A549 (cell line): ENCODE measurements around the gene MPP3. TPM values are rescaled to one million over a fixed set of nuclear protein-coding genes. Genes with fewer than 3 reads are reported as not detected.

Source experiments
- ATAC-seq, 2 experiments: fragments of 200-7000 bp in 1 of 2; fragments of >200 bp in 1 of 2; cut with Nextera tagmentation in 1 of 2; cut with Tn5 transposase in 1 of 2; 3 replicates each; pipeline versions ENCODE4 v1.8.0 to v1.9.1; 2018 to 2020; ENCODE audit warnings: mild to moderate bottlenecking in 1 of 2, moderate library complexity in 1 of 2
- CTCF ChIA-PET: fragments of 300-600 bp; sonication (Branson Sonifier 250); formaldehyde crosslinking; extraction: SDS; loops from one replicate; lab custom pipeline; 2021; ENCODE audit warnings: antibody characterized with exemption, inconsistent platforms; lab: Yijun Ruan, JAX
- POLR2A ChIA-PET: fragments of 350-600 bp; formaldehyde crosslinking; extraction: SDS; loops from one replicate; lab custom pipeline; 2021; ENCODE audit warnings: antibody characterized with exemption, inconsistent platforms; lab: Yijun Ruan, JAX
- DNase-seq, 2 experiments: peaks; one replicate each; pipeline versions ENCODE4 v3.0.0 to v3.0.0-alpha.2; 2011 to 2016; ENCODE audit warnings: low read depth in 1 of 2, low spot score in 1 of 2
- FAIRE-seq: peaks from 2 replicates; lab custom pipeline; 2011; peaks lifted over from hg19 to GRCh38; lab: Jason Lieb, UNC
- H3K27ac ChIP-seq, 2 experiments: fragments of >200 bp; sonication (Bioruptor Twin); formaldehyde crosslinking; 3 replicates each; pipeline ENCODE4 v1.5.1; 2016 to 2017
- H3K4me1 ChIP-seq: fragments of >200 bp; sonication (Bioruptor Twin); formaldehyde crosslinking; 3 replicates; pipeline ENCODE4 v1.6.1; 2016
- H3K4me2 ChIP-seq: fragments of >200 bp; sonication (Bioruptor Twin); formaldehyde crosslinking; 3 replicates; pipeline ENCODE4 v1.6.1; 2016
- H3K4me3 ChIP-seq: fragments of >200 bp; sonication (Bioruptor Twin); formaldehyde crosslinking; 3 replicates; pipeline ENCODE4 v1.5.1; 2016
- H3K9me3 ChIP-seq: fragments of >200 bp; sonication (Bioruptor Twin); formaldehyde crosslinking; 3 replicates; pipeline ENCODE4 v1.6.1; 2016
- ATOH8 ChIP-seq: fragments of 250-450 bp; sonication (Bioruptor Pico); IDR thresholded peaks from 2 replicates; pipeline ENCODE4 v1.5.0; 2020; ENCODE audit warnings: low read depth, mild to moderate bottlenecking, moderate library complexity
- BHLHE40 ChIP-seq: IDR thresholded peaks from 2 replicates; pipeline ENCODE4 v1.6.1; 2012; ENCODE audit warnings: low read depth, low read length, inconsistent platforms
- CBX2 ChIP-seq: fragments of 200-600 bp; sonication (generic); IDR thresholded peaks from 2 replicates; pipeline ENCODE4 v1.6.1; 2016; ENCODE audit warnings: low read depth, mild to moderate bottlenecking, borderline replicate concordance
- CTCF ChIP-seq: fragments of >200 bp; sonication (Bioruptor Twin); formaldehyde crosslinking; IDR thresholded peaks from 3 replicates; pipeline ENCODE4 v1.5.1; 2016
- ELK1 ChIP-seq: fragments of 150-350 bp; IDR thresholded peaks from 2 replicates; pipeline ENCODE4 v1.6.1; 2014; ENCODE audit warnings: low read depth, mild to moderate bottlenecking, low read length
- FOSL2 ChIP-seq, 2 experiments: fragments of 450-650 bp in 1 of 2; fragments of >200 bp in 1 of 2; sonication (Bioruptor Twin) in 1 of 2; formaldehyde crosslinking; IDR thresholded peaks; 2 replicates each; pipeline versions ENCODE4 v1.5.0 to v1.6.1; 2016 to 2020; ENCODE audit warnings: mild to moderate bottlenecking in 1 of 2, moderate library complexity in 1 of 2
- HES2 ChIP-seq: fragments of >200 bp; sonication (Bioruptor Twin); formaldehyde crosslinking; IDR thresholded peaks from 2 replicates; pipeline ENCODE4 v1.6.1; 2016
- HMGXB4 ChIP-seq: fragments of 250-450 bp; sonication (Bioruptor Pico); IDR thresholded peaks from 2 replicates; pipeline ENCODE4 v1.5.0; 2021; ENCODE audit warnings: mild to moderate bottlenecking, moderate library complexity, borderline replicate concordance
- HOXA7 ChIP-seq: fragments of 250-450 bp; sonication (Bioruptor Pico); IDR thresholded peaks from 2 replicates; pipeline ENCODE4 v1.5.0; 2020; ENCODE audit warnings: mild to moderate bottlenecking, moderate library complexity
- HOXB13 ChIP-seq: fragments of 250-450 bp; sonication (Bioruptor Pico); IDR thresholded peaks from 2 replicates; pipeline ENCODE4 v1.5.0; 2020; ENCODE audit warnings: low read depth, mild to moderate bottlenecking, moderate library complexity
- HOXB5 ChIP-seq: fragments of 250-450 bp; sonication (Bioruptor Pico); IDR thresholded peaks from 2 replicates; pipeline ENCODE4 v1.5.0; 2020; ENCODE audit warnings: mild to moderate bottlenecking, moderate library complexity
- JUN ChIP-seq, 2 experiments: fragments of >200 bp; sonication (Bioruptor Twin); formaldehyde crosslinking; IDR thresholded peaks; 2 replicates in 1 of 2; 3 replicates in 1 of 2; pipeline ENCODE4 v1.6.1; 2016 to 2017
- KDM1A ChIP-seq: fragments of 200-600 bp; sonication (generic); IDR thresholded peaks from 2 replicates; pipeline ENCODE4 v1.6.1; 2016; ENCODE audit warnings: low read depth, mild to moderate bottlenecking
- KDM5A ChIP-seq: fragments of 200-600 bp; sonication (generic); IDR thresholded peaks from 2 replicates; pipeline ENCODE4 v1.6.1; 2016; ENCODE audit warnings: antibody characterized with exemption, mild to moderate bottlenecking
- MAX ChIP-seq: IDR thresholded peaks from 2 replicates; pipeline ENCODE4 v1.6.1; 2012
- NPAS2 ChIP-seq: fragments of 250-450 bp; sonication (Bioruptor Pico); IDR thresholded peaks from 2 replicates; pipeline ENCODE4 v1.8.0; 2022; ENCODE audit warnings: mild to moderate bottlenecking, moderate library complexity, borderline replicate concordance
- POLR2A ChIP-seq: IDR thresholded peaks from 2 replicates; pipeline ENCODE4 v1.6.1; 2012; ENCODE audit warnings: mild to moderate bottlenecking, low read length
- RAD21 ChIP-seq, 2 experiments: fragments of >200 bp in 1 of 2; sonication (Bioruptor Twin) in 1 of 2; formaldehyde crosslinking in 1 of 2; IDR thresholded peaks in 1 of 2; conservative IDR thresholded peaks in 1 of 2; 2 replicates in 1 of 2; 3 replicates in 1 of 2; pipeline ENCODE4 v1.6.1; 2012 to 2018; ENCODE audit warnings: inconsistent platforms in 1 of 2
- RCOR1 ChIP-seq: fragments of 150-350 bp; IDR thresholded peaks from 2 replicates; pipeline ENCODE4 v1.6.1; 2014; ENCODE audit warnings: antibody characterized with exemption, low read length, low read depth
- SMC3 ChIP-seq: fragments of >200 bp; sonication (Bioruptor Twin); formaldehyde crosslinking; IDR thresholded peaks from 3 replicates; pipeline ENCODE4 v1.6.1; 2018; ENCODE audit warnings: inconsistent platforms
- TP53 ChIP-seq: fragments of 250-450 bp; sonication (Bioruptor Pico); IDR thresholded peaks from 2 replicates; pipeline ENCODE4 v1.5.0; 2021; ENCODE audit warnings: mild to moderate bottlenecking, moderate library complexity
- ZFP36 ChIP-seq: fragments of 450-650 bp; IDR thresholded peaks from 2 replicates; pipeline ENCODE4 v1.6.1; 2014; ENCODE audit warnings: borderline replicate concordance; ENCODE audit not compliant: partially characterized antibody
- ZNF302 ChIP-seq: fragments of 250-450 bp; sonication (Bioruptor Pico); IDR thresholded peaks from 2 replicates; pipeline ENCODE4 v1.9.0; 2021; ENCODE audit warnings: inconsistent platforms, mild to moderate bottlenecking, moderate library complexity
- ZSCAN20 ChIP-seq: fragments of 250-450 bp; sonication (Bioruptor Pico); IDR thresholded peaks from 2 replicates; pipeline ENCODE4 v1.8.0; 2022; ENCODE audit warnings: mild to moderate bottlenecking, moderate library complexity
- WGBS: methylation state at CpG from one replicate; pipeline ENCODE4 v1.1.6; 2017; ENCODE audit errors: missing lambda C conversion rate; 5-methylcytosine and 5-hydroxymethylcytosine counted together
- polyA plus RNA-seq, 4 experiments: library from polyadenylated mRNA; depleted of rRNA in 3 of 4; stranded (reverse); fragments of >200 nt; fragmentation: RNase III in 1 of 4; extraction: RNeasy Plus Mini Kit Qiagen cat#74134 plus additional on column Dnase treatment in 1 of 4; gene quantifications; 2 replicates in 3 of 4; 3 replicates in 1 of 4; pipeline ENCODE4 v1.2.3, GENCODE V29; 2011 to 2017

The MPP3 gene
- polyA plus RNA-seq, 2 of the 4 experiments (the other 2 are of a cell fraction) = 15.5 to 21.4 TPM

- Histone ChIP-seq H3K27ac (peak overlapping the region in 1 of 2 experiments; percentile 29; a peak in 1 of 6 replicates), H3K4me1 (peaks cover 12% of the 10 kb centered on the region), H3K9me3 (no peaks in the 10 kb centered on the region), H3K4me3 (no peak overlapping the region)
- FAIRE-seq = peak; percentile 100
- peak; percentile 86 to 92 for ATAC-seq
- WGBS = 5% methylated on average over 10 of the region's 10 CpGs
- DNase-seq = peak; percentile 96 to 98
- POLR2A ChIA-PET = interaction anchor here (1.7 to 2.4 kb wide), 2 partner anchors 65 to 67 kb away, joined by 5 to 6 read pairs; no protein-coding TSS in a partner anchor
- CTCF ChIA-PET = interaction anchor here (0.6 to 13.9 kb wide), 66 partner anchors 10 to 421 kb away, joined by 3 to 288 read pairs (median 4); partner anchors contain the start of genes CD300LG, CFAP97D1, DHX8 and DUSP3
- TF ChIP-seq MAX (peak; percentile 43; the same call in 1 of the 2 replicates), KDM5A (no peak), ELK1 (no peak), SMC3 (peak; percentile 100), CTCF (peak; percentile 100), RCOR1 (peak; percentile 68; the same call in 1 of the 2 replicates), RAD21 (conservative IDR thresholded peaks at IDR 0.05 in 1 of 2, IDR thresholded peaks at IDR 0.05 in 1 of 2) (peak; percentile 100), NPAS2 (CRISPR knock-in tag) (no peak), ATOH8 (no peak)
- TF ChIP-seq, all 56 proteins: peak for 5
- peak overlapping the region; percentile 25; the same call in 2 of the 3 replicates for H3K4me2 ChIP-seq
Observed at GRCh38 chr17:43760254-43760852, 72.6 kb downstream of the MPP3 start.

GRCh38 chr17:43759836-43760235 lies 73.1 kb downstream of the MPP3 start:
- Histone ChIP-seq H3K9me3 (no peaks in the 10 kb centered on the region), H3K4me1 (peaks cover 12% of the 10 kb centered on the region), H3K4me2 (no peak overlapping the region), H3K27ac (peak overlapping the region in 1 of 2 experiments; percentile 13; a peak in 1 of 6 replicates), H3K4me3 (no peak overlapping the region)
- ChIA-PET CTCF (interaction anchor here (0.6 to 13.9 kb wide), 50 partner anchors 7 to 420 kb away, joined by 3 to 288 read pairs (median 4); partner anchors contain the start of genes CD300LG, DHX8, DUSP3 and ETV4), POLR2A (interaction anchor here (2.4 kb wide), 1 partner anchor 65 kb away, joined by 6 read pairs; no protein-coding TSS in a partner anchor)
- 82% methylated on average over 5 of the region's 7 CpGs for WGBS
- FAIRE-seq = no peak
- peak in 1 of 2 experiments; percentile 8; a peak in 3 of 6 replicates for ATAC-seq
- no peak for DNase-seq
- TF ChIP-seq MAX (no peak), HMGXB4 (CRISPR knock-in tag) (no peak), BHLHE40 (no peak), KDM1A (no peak), HOXB13 (CRISPR knock-in tag) (no peak), POLR2A (no peak), HOXB5 (CRISPR knock-in tag) (no peak), TP53 (CRISPR knock-in tag) (no peak), ZNF302 (CRISPR knock-in tag) (no peak), JUN (IDR thresholded peaks at IDR 0.05) (no peak), FOSL2 (IDR thresholded peaks at IDR 0.05) (no peak), FOSL2 (CRISPR knock-in tag; IDR thresholded peaks at IDR 0.05) (no peak), ELK1 (no peak), HES2 (no peak), HOXA7 (CRISPR knock-in tag) (no peak), ZSCAN20 (no peak), ZFP36 (no peak), CBX2 (no peak)
